Mammary microvascular endothelial cell (primary cell): ENCODE measurements around the gene PROX1. TPM values are rescaled to one million over a fixed set of nuclear protein-coding genes. Genes with fewer than 3 reads are reported as not detected.

Source experiments
- total RNA-seq: library from RNA; depleted of rRNA; stranded (reverse); fragments of >200 nt; gene quantifications from 2 replicates; pipeline ENCODE4 v1.2.3, GENCODE V29; 2015

The PROX1 gene
- 4.6 and 5.2 TPM in 2 replicates for total RNA-seq

DNA sequence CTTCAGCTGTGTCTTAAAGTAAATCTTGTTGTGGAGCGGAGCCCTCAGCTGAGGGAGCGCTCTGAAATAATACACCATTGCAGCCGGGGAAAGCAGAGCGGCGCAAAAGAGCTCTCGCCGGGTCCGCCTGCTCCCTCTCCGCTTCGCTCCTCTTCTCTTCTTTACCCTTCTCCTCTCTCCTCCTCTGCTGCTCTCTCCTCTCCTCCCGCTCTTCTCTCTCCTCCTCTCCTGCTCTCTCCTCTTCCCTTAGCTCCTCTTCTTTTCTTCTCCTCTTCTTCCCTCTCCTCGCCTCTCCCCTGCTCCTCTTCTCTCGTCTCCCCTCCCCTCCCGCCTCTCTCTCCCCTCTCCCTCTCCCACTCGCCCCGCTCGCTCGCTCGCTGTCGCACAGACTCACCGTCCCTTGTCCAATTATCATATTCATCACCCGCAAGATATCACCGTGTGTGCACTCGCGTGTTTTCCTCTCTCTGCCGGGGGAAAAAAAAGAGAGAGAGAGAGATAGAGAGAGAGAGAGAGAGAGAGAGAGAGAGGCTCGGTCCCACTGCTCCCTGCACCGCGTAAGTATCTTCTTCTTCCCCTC, at the start of gene PROX1:
Gene PROX1 (plus strand): TSS at position 47 of the 580 bp plus-strand sequence. CDS start 8,563 bp downstream, outside the sequence.

